ENCODE measurements around the gene RPL13. TPM values are rescaled to one million over a fixed set of nuclear protein-coding genes. Genes with fewer than 3 reads are reported as not detected.

Gene RPL13
- total RNA-seq, 1 experiment from 2014 or later, result 2,157 TPM

DNA sequence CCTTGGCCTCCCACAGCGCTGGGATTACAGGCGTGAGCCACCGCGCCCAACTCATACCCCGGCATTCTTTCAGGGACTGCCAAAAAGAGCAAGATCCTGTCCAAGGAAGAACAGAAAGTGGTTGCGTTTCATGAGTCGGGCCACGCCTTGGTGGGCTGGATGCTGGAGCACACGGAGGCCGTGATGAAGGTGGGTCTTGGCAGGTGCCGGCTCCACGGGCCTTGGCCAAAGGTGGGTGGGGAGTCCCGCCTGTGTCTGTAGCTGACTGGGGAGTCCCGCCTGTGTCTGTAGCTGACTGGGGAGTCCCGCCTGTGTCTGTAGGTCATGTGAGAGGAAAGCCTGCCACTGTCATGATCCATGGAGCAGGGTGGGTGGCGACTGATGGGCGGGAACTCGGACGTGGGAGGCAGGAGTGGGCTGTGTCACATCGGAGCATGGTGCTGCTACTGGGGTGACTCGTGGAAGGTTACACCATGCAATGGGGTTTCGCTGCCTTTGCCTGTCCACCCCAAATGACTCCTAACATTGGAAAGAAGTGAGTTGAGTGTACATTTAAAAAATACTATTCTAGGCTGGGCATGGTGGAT lies 10.0 kb upstream of the RPL13 start:
- no peak for DNase-seq
- H4K91ac ChIP-seq (ENCODE audit: insufficient read length, low read depth, low read length), result no peak overlapping the region
- Mint-ChIP-seq H3K4me3 (no peak overlapping the region), H3K9me3 (no peaks in the 10 kb centered on the region; a peak in 1 of 5 replicates), H3K27me3 (ENCODE audit: low read depth) (no peaks in the 10 kb centered on the region), H3K36me3 (ENCODE audit: insufficient read depth in 1 of 3, low read depth in 3 of 3) (peaks cover 22 to 87% (median 80%) of the 10 kb centered on the region in 3 experiments), H3K27ac (no peak overlapping the region; a peak in 1 of 7 replicates), H3K4me1 (no peaks in the 10 kb centered on the region)
- no peaks in the 10 kb centered on the region for H3K27me3 ChIP-seq (ENCODE audit: insufficient read depth, low read length)
- no CpG with 5 or more reads among the region's 22 CpGs for WGBS (ENCODE audit: extremely low coverage, insufficient read length, low lambda C conversion rate)
- no peak overlapping the region for H4K8ac ChIP-seq (replicated peaks; ENCODE audit: insufficient read length, low read depth, low read length)
- TF ChIP-seq, protein P1, sequence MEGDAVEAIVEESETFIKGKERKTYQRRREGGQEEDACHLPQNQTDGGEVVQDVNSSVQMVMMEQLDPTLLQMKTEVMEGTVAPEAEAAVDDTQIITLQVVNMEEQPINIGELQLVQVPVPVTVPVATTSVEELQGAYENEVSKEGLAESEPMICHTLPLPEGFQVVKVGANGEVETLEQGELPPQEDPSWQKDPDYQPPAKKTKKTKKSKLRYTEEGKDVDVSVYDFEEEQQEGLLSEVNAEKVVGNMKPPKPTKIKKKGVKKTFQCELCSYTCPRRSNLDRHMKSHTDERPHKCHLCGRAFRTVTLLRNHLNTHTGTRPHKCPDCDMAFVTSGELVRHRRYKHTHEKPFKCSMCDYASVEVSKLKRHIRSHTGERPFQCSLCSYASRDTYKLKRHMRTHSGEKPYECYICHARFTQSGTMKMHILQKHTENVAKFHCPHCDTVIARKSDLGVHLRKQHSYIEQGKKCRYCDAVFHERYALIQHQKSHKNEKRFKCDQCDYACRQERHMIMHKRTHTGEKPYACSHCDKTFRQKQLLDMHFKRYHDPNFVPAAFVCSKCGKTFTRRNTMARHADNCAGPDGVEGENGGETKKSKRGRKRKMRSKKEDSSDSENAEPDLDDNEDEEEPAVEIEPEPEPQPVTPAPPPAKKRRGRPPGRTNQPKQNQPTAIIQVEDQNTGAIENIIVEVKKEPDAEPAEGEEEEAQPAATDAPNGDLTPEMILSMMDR (conservative IDR thresholded peaks at IDR 0.05), result no peak
- H2BK20ac ChIP-seq (ENCODE audit: low read depth, low read length, poor library complexity, severe bottlenecking), result no peak overlapping the region
- no peak overlapping the region for H2BK15ac ChIP-seq (ENCODE audit: low read depth, low read length)
- H3T11ph ChIP-seq (ENCODE audit: low read length), result no peak overlapping the region
- no peaks in the 10 kb centered on the region for H3K79me2 ChIP-seq (ENCODE audit: insufficient read depth, low read length)
- H3K14ac ChIP-seq (ENCODE audit: insufficient read depth, low read length), result no peak overlapping the region
- H3K9ac ChIP-seq (ENCODE audit: extremely low read depth, insufficient read length, low read length), result no peak overlapping the region
- no peaks in the 10 kb centered on the region for H3K4me1 ChIP-seq (ENCODE audit: insufficient read depth, low read length)
- H2BK5ac ChIP-seq (ENCODE audit: insufficient read length, low read length), result no peak overlapping the region
- no peak overlapping the region for H2AK5ac ChIP-seq (ENCODE audit: insufficient read length, low read length)
- no peak overlapping the region for H3K4ac ChIP-seq (ENCODE audit: low read depth, low read length)
- H4K20me1 ChIP-seq (ENCODE audit: control insufficient read depth, insufficient read depth, insufficient read length), result no peaks in the 10 kb centered on the region
- H4K5ac ChIP-seq (ENCODE audit: insufficient read length, low read depth, low read length), result no peak overlapping the region
- H2BK120ac ChIP-seq (ENCODE audit: low read depth, low read length, poor library complexity, severe bottlenecking), result no peak overlapping the region
- H3K79me1 ChIP-seq (ENCODE audit: insufficient read depth, low read depth, low read length, poor library complexity, severe bottlenecking), result no peaks in the 10 kb centered on the region
- no peak overlapping the region for H2AFZ ChIP-seq (ENCODE audit: low read length)
- no peak overlapping the region for H3K56ac ChIP-seq (ENCODE audit: insufficient read length, low read depth, low read length)
- no peaks in the 10 kb centered on the region for H3K9me3 ChIP-seq (ENCODE audit: control insufficient read depth, low read depth, low read length)
- no peak overlapping the region for H3K23ac ChIP-seq (ENCODE audit: insufficient read length, low read depth, low read length)
- no peaks in the 10 kb centered on the region for H3K23me2 ChIP-seq (ENCODE audit: insufficient read length, low read depth, low read length, poor library complexity, severe bottlenecking)
- H3K27ac ChIP-seq (ENCODE audit: insufficient read length, low read depth, low read length), result no peak overlapping the region
- no peak overlapping the region for H3K18ac ChIP-seq (ENCODE audit: insufficient read length, low read depth, low read length)
- H3K4me2 ChIP-seq (ENCODE audit: insufficient read depth, insufficient read length, low read length), result no peak overlapping the region
- no peak overlapping the region for H2BK12ac ChIP-seq (ENCODE audit: insufficient read length, low read depth, low read length)
